GM23338 (cell line): ENCODE results near the gene NTN3. TPM values are rescaled to one million over a fixed set of nuclear protein-coding genes. Genes with fewer than 3 reads are reported as not detected.

ENCODE experiments used
- ATAC-seq: fragments of 200-7000 bp; cut with Tn5 transposase; 3 replicates; pipeline ENCODE4 v1.9.1; 2020
- DNase-seq: peaks from one replicate; pipeline ENCODE4 v3.0.0-alpha.2; 2015; ENCODE audit warnings: low spot score
- H2AFZ ChIP-seq: fragments of 200-600 bp; sonication (generic); 2 replicates; pipeline ENCODE4 v1.8.0; 2016; ENCODE audit warnings: antibody characterized with exemption, mild to moderate bottlenecking, moderate library complexity
- H3F3A ChIP-seq: fragments of 200-600 bp; sonication (generic); replicated peaks from 2 replicates; pipeline ENCODE4 v1.8.0; 2017; ENCODE audit warnings: antibody characterized with exemption, mixed run types, low read depth
- H3K27ac ChIP-seq: fragments of 200-600 bp; sonication (generic); 2 replicates; pipeline ENCODE4 v1.6.1; 2016; ENCODE audit warnings: low read depth
- H3K27me3 ChIP-seq: fragments of 200-600 bp; sonication (generic); 2 replicates; pipeline ENCODE4 v1.8.0; 2016; ENCODE audit warnings: mild to moderate bottlenecking, mixed run types, moderate library complexity; ENCODE audit not compliant: insufficient read depth
- H3K36me3 ChIP-seq: fragments of 200-600 bp; sonication (generic); 2 replicates; pipeline ENCODE4 v1.8.0; 2016; ENCODE audit warnings: mild to moderate bottlenecking; ENCODE audit not compliant: insufficient read depth
- H3K4me1 ChIP-seq: fragments of 200-600 bp; sonication (generic); 2 replicates; pipeline ENCODE4 v1.8.0; 2016; ENCODE audit warnings: mild to moderate bottlenecking, moderate library complexity; ENCODE audit not compliant: insufficient read depth
- H3K4me2 ChIP-seq: fragments of 200-600 bp; sonication (generic); 2 replicates; pipeline ENCODE4 v1.7.1; 2017; ENCODE audit warnings: mixed run types
- H3K4me3 ChIP-seq: fragments of 200-600 bp; sonication (generic); 2 replicates; pipeline ENCODE4 v1.6.1; 2016; ENCODE audit warnings: mixed run types
- H3K79me2 ChIP-seq: fragments of 200-600 bp; sonication (generic); replicated peaks from 2 replicates; pipeline ENCODE4 v1.8.0; 2017; ENCODE audit warnings: mild to moderate bottlenecking; ENCODE audit not compliant: insufficient read depth
- H3K9me2 ChIP-seq: fragments of 200-600 bp; sonication (generic); 2 replicates; pipeline ENCODE4 v1.8.0; 2017; ENCODE audit not compliant: insufficient read depth
- H4K20me1 ChIP-seq: fragments of 200-600 bp; sonication (generic); replicated peaks from 2 replicates; pipeline ENCODE4 v1.8.0; 2017; ENCODE audit warnings: mild to moderate bottlenecking; ENCODE audit not compliant: insufficient read depth
- H3K27ac Mint-ChIP-seq: 2 replicates; pipeline ENCODE4 v1.8.0; 2020; ENCODE audit warnings: inconsistent platforms, mild to moderate bottlenecking, moderate library complexity, mixed read lengths
- H3K27me3 Mint-ChIP-seq: 3 replicates; pipeline ENCODE4 v1.8.0; 2022; ENCODE audit warnings: low read depth, mild to moderate bottlenecking, moderate library complexity, mixed read lengths, inconsistent platforms; ENCODE audit not compliant: insufficient read depth, poor library complexity
- H3K36me3 Mint-ChIP-seq: 3 replicates; pipeline ENCODE4 v1.8.0; 2021; ENCODE audit warnings: low read depth, mild to moderate bottlenecking, inconsistent platforms, moderate library complexity, mixed read lengths
- H3K4me1 Mint-ChIP-seq: 3 replicates; pipeline ENCODE4 v1.8.0; 2020; ENCODE audit warnings: mild to moderate bottlenecking, inconsistent platforms, mixed read lengths
- H3K4me3 Mint-ChIP-seq: 3 replicates; pipeline ENCODE4 v1.8.0; 2021; ENCODE audit warnings: moderate library complexity, mild to moderate bottlenecking, inconsistent platforms, mixed read lengths
- H3K9me3 Mint-ChIP-seq: 3 replicates; pipeline ENCODE4 v1.8.0; 2020; ENCODE audit warnings: moderate library complexity, mild to moderate bottlenecking, inconsistent platforms, mixed read lengths
- CREB1 ChIP-seq: fragments of 250-450 bp; sonication (Bioruptor Pico); IDR thresholded peaks from 2 replicates; pipeline ENCODE4 v1.5.0; 2020; ENCODE audit warnings: low read depth, mild to moderate bottlenecking, moderate library complexity
- CTCF ChIP-seq, 2 experiments: fragments of 200-600 bp in 1 of 2; sonication (generic) in 1 of 2; conservative IDR thresholded peaks; 2 replicates each; pipeline versions ENCODE4 v1.5.1 to v1.6.1; 2016 to 2017; ENCODE audit warnings: antibody characterized with exemption in 2 of 2, low read depth in 2 of 2, mild to moderate bottlenecking in 2 of 2, moderate library complexity in 1 of 2
- ETS1 ChIP-seq: IDR thresholded peaks from 2 replicates; pipeline ENCODE4 v1.6.1; 2016; ENCODE audit warnings: antibody characterized with exemption
- EZH2 ChIP-seq: fragments of 200-600 bp; sonication (generic); IDR thresholded peaks from one replicate; pipeline ENCODE4 v1.8.0; 2017; ENCODE audit warnings: antibody characterized with exemption, mild to moderate bottlenecking, low read depth; ENCODE audit not compliant: unreplicated experiment
- EZH2phosphoT487 ChIP-seq: fragments of 200-600 bp; sonication (generic); IDR thresholded peaks from one replicate; pipeline ENCODE4 v1.8.1; 2018; ENCODE audit warnings: antibody characterized with exemption; ENCODE audit not compliant: unreplicated experiment
- JUNB ChIP-seq: IDR thresholded peaks from one replicate; pipeline ENCODE4 v1.6.1; 2016; ENCODE audit warnings: antibody characterized with exemption; ENCODE audit not compliant: unreplicated experiment
- NANOG ChIP-seq: IDR thresholded peaks from 2 replicates; pipeline ENCODE4 v1.6.1; 2016; ENCODE audit warnings: antibody characterized with exemption, borderline replicate concordance
- POLR2AphosphoS5 ChIP-seq: IDR thresholded peaks from 2 replicates; pipeline ENCODE4 v1.6.1; 2016; ENCODE audit warnings: antibody characterized with exemption, low read depth
- REST ChIP-seq: IDR thresholded peaks from one replicate; pipeline ENCODE4 v1.6.1; 2018; ENCODE audit warnings: antibody characterized with exemption; ENCODE audit not compliant: unreplicated experiment
- STAT1 ChIP-seq: IDR thresholded peaks from one replicate; pipeline ENCODE4 v1.6.1; 2016; ENCODE audit warnings: antibody characterized with exemption; ENCODE audit not compliant: unreplicated experiment
- ZNF114 ChIP-seq: fragments of 250-450 bp; sonication (Bioruptor Pico); IDR thresholded peaks from 2 replicates; pipeline ENCODE4 v1.5.0; 2020; ENCODE audit warnings: mild to moderate bottlenecking, moderate library complexity
- ZNF331 ChIP-seq: fragments of 250-450 bp; sonication (Bioruptor Pico); IDR thresholded peaks from 2 replicates; pipeline ENCODE4 v1.5.0; 2020; ENCODE audit warnings: low read depth, mild to moderate bottlenecking, moderate library complexity
- ZNF462 ChIP-seq: fragments of 250-450 bp; sonication (Bioruptor Pico); IDR thresholded peaks from 2 replicates; pipeline ENCODE4 v1.5.0; 2020; ENCODE audit warnings: mild to moderate bottlenecking, moderate library complexity
- polyA plus RNA-seq: library from polyadenylated mRNA; unstranded; fragments of >200 nt; fragmentation: Nextera tagmentation; extraction: Ambion mirVana; gene quantifications from 2 replicates; pipeline ENCODE4 v1.2.1, GENCODE V29; 2016
- total RNA-seq: library from RNA; depleted of rRNA; stranded (reverse); fragments of >200 nt; shearing (Covaris generic); gene quantifications from 2 replicates; pipeline ENCODE4 v1.2.3, GENCODE V29; 2014

NTN3 gene
- total and polyA plus RNA-seq, 2 experiments from 2014 or later: 0.10 to 1.7 TPM

GRCh38 chr16:2438121-2438520 lies 33.0 kb upstream of the NTN3 start:
- Mint-ChIP-seq H3K27ac (no peak overlapping the region), H3K27me3 (peaks cover 6% of the 10 kb centered on the region), H3K4me3 (no peak overlapping the region), H3K36me3 (peaks cover 78% of the 10 kb centered on the region), H3K4me1 (no peaks in the 10 kb centered on the region), H3K9me3 (no peaks in the 10 kb centered on the region)
- Histone ChIP-seq H3K27me3 (no peaks in the 10 kb centered on the region), H3K27ac (no peak overlapping the region), H3F3A (no peaks in the 10 kb centered on the region), H3K36me3 (peaks cover 7% of the 10 kb centered on the region), H3K79me2 (no peaks in the 10 kb centered on the region), H3K9me2 (no peaks in the 10 kb centered on the region), H3K4me2 (no peak overlapping the region), H3K4me1 (no peaks in the 10 kb centered on the region), H2AFZ (no peak overlapping the region), H4K20me1 (peaks cover 9% of the 10 kb centered on the region; the same call in 1 of the 2 replicates), H3K4me3 (no peak overlapping the region)
- TF ChIP-seq ZNF331 (CRISPR knock-in tag): no peak
- TF ChIP-seq ZNF462: no peak
- no peak for TF ChIP-seq EZH2
- TF ChIP-seq JUNB: no peak
- TF ChIP-seq ZNF114 (CRISPR knock-in tag): no peak
- TF ChIP-seq CTCF (conservative IDR thresholded peaks at IDR 0.05; ENCODE audit: low read depth in 2 of 2): no peak
- no peak for TF ChIP-seq ETS1
- TF ChIP-seq CREB1 (CRISPR knock-in tag): no peak
- TF ChIP-seq REST: no peak
- TF ChIP-seq EZH2phosphoT487: no peak
- TF ChIP-seq POLR2AphosphoS5: no peak
- TF ChIP-seq NANOG: no peak
- TF ChIP-seq STAT1: no peak
- no peak for DNase-seq
- ATAC-seq: no peak
